ENCODE data around the gene VPS52. TPM values are rescaled to one million over a fixed set of nuclear protein-coding genes. Genes with fewer than 3 reads are reported as not detected.
A peak's percentile ranks its signal among the peaks of the same experiment; 100 is the strongest.

The VPS52 gene
- total and polyA plus RNA-seq, 9 of the 15 experiments (the other 6 are each of a cell fraction or from before 2014, with no cell fraction given) = 24.4 to 103 (median 40.2) TPM

DNA sequence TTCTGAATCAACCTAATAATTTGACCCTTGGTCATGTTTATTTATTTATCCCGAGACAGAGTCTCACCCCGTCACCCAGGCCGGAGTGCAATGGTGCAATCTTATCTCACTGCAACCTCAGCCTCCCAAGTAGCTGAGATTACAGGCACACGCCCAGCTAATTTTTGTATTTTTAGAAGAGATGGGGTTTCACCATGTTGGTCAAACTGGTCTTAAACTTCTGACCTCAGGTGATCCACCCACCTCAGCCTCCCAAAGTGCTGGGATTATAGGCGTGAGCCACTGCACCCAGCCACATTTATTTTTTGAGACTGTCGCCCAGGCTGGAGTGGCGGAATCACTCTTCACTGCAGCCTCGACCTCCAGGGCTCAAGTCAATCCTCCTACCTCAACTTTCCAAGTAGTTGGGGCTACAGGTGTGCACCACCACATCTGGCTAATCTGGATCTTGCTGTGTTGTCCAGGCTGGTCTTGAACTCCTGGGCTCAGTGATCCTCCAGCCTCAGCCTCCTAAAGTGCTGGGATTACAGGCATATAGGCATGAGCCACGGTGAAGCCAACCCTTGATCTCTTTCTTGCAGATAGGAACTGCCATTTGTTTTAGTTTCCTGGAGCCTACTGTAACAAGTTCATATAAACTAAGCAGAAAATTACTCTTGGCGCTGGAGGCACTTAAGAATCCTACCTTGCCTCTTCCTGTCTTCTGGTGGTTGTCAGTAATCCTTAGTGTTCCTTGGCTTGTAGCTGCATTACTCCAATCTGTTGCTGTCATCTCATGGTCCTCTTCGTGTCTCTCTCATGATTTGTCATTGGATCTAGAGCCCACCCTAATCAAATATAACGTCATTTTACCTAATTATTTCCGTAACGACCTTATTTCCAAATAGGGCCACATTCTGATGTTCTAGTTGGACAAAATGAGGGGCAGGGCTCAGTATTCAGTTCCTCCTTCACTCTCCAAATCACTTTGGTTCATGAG, 2.5 kb upstream of the VPS52 start (continued):
- TF ChIP-seq, protein P1, sequence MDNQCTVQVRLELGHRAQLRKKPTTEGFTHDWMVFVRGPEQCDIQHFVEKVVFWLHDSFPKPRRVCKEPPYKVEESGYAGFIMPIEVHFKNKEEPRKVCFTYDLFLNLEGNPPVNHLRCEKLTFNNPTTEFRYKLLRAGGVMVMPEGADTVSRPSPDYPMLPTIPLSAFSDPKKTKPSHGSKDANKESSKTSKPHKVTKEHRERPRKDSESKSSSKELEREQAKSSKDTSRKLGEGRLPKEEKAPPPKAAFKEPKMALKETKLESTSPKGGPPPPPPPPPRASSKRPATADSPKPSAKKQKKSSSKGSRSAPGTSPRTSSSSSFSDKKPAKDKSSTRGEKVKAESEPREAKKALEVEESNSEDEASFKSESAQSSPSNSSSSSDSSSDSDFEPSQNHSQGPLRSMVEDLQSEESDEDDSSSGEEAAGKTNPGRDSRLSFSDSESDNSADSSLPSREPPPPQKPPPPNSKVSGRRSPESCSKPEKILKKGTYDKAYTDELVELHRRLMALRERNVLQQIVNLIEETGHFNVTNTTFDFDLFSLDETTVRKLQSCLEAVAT (IDR thresholded peaks at IDR 0.05) = no peak
- TF ChIP-seq, protein P2, sequence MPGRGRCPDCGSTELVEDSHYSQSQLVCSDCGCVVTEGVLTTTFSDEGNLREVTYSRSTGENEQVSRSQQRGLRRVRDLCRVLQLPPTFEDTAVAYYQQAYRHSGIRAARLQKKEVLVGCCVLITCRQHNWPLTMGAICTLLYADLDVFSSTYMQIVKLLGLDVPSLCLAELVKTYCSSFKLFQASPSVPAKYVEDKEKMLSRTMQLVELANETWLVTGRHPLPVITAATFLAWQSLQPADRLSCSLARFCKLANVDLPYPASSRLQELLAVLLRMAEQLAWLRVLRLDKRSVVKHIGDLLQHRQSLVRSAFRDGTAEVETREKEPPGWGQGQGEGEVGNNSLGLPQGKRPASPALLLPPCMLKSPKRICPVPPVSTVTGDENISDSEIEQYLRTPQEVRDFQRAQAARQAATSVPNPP (IDR thresholded peaks at IDR 0.05; ENCODE audit: borderline replicate concordance, insufficient read depth, insufficient read length) = no peak
- TF ChIP-seq HIVEP1 (CRISPR knock-in tag; IDR thresholded peaks at IDR 0.05) = no peak
- TF ChIP-seq, protein P3, sequence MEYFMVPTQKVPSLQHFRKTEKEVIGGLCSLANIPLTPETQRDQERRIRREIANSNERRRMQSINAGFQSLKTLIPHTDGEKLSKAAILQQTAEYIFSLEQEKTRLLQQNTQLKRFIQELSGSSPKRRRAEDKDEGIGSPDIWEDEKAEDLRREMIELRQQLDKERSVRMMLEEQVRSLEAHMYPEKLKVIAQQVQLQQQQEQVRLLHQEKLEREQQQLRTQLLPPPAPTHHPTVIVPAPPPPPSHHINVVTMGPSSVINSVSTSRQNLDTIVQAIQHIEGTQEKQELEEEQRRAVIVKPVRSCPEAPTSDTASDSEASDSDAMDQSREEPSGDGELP (CRISPR knock-in tag; IDR thresholded peaks at IDR 0.05; ENCODE audit: borderline replicate concordance) = no peak; the same call in 1 of the 2 replicates
- TF ChIP-seq NFE2L1 (tag; IDR thresholded peaks at IDR 0.05; ENCODE audit: borderline replicate concordance, low read depth) = no peak
- TF ChIP-seq, protein P4, sequence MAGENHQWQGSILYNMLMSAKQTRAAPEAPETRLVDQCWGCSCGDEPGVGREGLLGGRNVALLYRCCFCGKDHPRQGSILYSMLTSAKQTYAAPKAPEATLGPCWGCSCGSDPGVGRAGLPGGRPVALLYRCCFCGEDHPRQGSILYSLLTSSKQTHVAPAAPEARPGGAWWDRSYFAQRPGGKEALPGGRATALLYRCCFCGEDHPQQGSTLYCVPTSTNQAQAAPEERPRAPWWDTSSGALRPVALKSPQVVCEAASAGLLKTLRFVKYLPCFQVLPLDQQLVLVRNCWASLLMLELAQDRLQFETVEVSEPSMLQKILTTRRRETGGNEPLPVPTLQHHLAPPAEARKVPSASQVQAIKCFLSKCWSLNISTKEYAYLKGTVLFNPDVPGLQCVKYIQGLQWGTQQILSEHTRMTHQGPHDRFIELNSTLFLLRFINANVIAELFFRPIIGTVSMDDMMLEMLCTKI (IDR thresholded peaks at IDR 0.05; ENCODE audit: partially characterized antibody) = no peak
- no peak for TF ChIP-seq ZSCAN29 (IDR thresholded peaks at IDR 0.05)
- TF ChIP-seq PTBP1 (IDR thresholded peaks at IDR 0.05; ENCODE audit: low read depth, low read length) = no peak
- no peak for TF ChIP-seq L3MBTL2 (IDR thresholded peaks at IDR 0.05)
- TF ChIP-seq CBFA2T3 (IDR thresholded peaks at IDR 0.05) = 0 out of 2 replicates have a peak, but pooled peaks have one; percentile 27
- TF ChIP-seq, protein P5, sequence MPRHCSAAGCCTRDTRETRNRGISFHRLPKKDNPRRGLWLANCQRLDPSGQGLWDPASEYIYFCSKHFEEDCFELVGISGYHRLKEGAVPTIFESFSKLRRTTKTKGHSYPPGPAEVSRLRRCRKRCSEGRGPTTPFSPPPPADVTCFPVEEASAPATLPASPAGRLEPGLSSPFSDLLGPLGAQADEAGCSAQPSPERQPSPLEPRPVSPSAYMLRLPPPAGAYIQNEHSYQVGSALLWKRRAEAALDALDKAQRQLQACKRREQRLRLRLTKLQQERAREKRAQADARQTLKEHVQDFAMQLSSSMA (CRISPR knock-in tag; IDR thresholded peaks at IDR 0.05) = no peak
- no peak for TF ChIP-seq MEF2D (tag; conservative IDR thresholded peaks at IDR 0.05; ENCODE audit: low read depth)
- TF ChIP-seq, protein P6, sequence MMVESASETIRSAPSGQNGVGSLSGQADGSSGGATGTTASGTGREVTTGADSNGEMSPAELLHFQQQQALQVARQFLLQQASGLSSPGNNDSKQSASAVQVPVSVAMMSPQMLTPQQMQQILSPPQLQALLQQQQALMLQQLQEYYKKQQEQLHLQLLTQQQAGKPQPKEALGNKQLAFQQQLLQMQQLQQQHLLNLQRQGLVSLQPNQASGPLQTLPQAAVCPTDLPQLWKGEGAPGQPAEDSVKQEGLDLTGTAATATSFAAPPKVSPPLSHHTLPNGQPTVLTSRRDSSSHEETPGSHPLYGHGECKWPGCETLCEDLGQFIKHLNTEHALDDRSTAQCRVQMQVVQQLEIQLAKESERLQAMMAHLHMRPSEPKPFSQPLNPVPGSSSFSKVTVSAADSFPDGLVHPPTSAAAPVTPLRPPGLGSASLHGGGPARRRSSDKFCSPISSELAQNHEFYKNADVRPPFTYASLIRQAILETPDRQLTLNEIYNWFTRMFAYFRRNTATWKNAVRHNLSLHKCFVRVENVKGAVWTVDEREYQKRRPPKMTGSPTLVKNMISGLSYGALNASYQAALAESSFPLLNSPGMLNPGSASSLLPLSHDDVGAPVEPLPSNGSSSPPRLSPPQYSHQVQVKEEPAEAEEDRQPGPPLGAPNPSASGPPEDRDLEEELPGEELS (CRISPR knock-in tag; IDR thresholded peaks at IDR 0.05; ENCODE audit: borderline replicate concordance) = no peak
- TF ChIP-seq, protein P7, sequence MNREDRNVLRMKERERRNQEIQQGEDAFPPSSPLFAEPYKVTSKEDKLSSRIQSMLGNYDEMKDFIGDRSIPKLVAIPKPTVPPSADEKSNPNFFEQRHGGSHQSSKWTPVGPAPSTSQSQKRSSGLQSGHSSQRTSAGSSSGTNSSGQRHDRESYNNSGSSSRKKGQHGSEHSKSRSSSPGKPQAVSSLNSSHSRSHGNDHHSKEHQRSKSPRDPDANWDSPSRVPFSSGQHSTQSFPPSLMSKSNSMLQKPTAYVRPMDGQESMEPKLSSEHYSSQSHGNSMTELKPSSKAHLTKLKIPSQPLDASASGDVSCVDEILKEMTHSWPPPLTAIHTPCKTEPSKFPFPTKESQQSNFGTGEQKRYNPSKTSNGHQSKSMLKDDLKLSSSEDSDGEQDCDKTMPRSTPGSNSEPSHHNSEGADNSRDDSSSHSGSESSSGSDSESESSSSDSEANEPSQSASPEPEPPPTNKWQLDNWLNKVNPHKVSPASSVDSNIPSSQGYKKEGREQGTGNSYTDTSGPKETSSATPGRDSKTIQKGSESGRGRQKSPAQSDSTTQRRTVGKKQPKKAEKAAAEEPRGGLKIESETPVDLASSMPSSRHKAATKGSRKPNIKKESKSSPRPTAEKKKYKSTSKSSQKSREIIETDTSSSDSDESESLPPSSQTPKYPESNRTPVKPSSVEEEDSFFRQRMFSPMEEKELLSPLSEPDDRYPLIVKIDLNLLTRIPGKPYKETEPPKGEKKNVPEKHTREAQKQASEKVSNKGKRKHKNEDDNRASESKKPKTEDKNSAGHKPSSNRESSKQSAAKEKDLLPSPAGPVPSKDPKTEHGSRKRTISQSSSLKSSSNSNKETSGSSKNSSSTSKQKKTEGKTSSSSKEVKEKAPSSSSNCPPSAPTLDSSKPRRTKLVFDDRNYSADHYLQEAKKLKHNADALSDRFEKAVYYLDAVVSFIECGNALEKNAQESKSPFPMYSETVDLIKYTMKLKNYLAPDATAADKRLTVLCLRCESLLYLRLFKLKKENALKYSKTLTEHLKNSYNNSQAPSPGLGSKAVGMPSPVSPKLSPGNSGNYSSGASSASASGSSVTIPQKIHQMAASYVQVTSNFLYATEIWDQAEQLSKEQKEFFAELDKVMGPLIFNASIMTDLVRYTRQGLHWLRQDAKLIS (CRISPR knock-in tag; IDR thresholded peaks at IDR 0.05) = peak; percentile 31; the same call in 1 of the 2 replicates
